IPS DF 19.7 (cell line): ENCODE measurements around the gene RPS27L.

ENCODE experiments used
- DNase-seq: peaks from one replicate; pipeline ENCODE4 v3.0.0-alpha.2; 2013; ENCODE audit warnings: low read depth, low spot score

RPS27L gene

GRCh38 chr15:63157118-63157843 lies at the start of gene RPS27L:
RPS27L (minus strand) TSS chr15:63157477; CDS start chr15:63157405, 72 bp downstream.
- peak; percentile 78 for DNase-seq

GRCh38 chr15:63206079-63206478 lies 48.8 kb upstream of the RPS27L start:
- DNase-seq: no peak

GRCh38 chr15:63203451-63204090 lies 46.3 kb upstream of the RPS27L start:
- no peak for DNase-seq

- no peak for DNase-seq
These were observed 45.6 kb upstream of the RPS27L start for GRCh38 chr15:63202861-63203260.

- DNase-seq: no peak
These were observed 43.4 kb upstream of the RPS27L start for GRCh38 chr15:63200464-63201249.

GRCh38 chr15:63198371-63199250 lies 41.3 kb upstream of the RPS27L start:
- DNase-seq: no peak

GRCh38 chr15:63197626-63198025 lies 40.3 kb upstream of the RPS27L start:
- no peak for DNase-seq

GRCh38 chr15:63196842-63197241 lies 39.6 kb upstream of the RPS27L start:
- no peak for DNase-seq

- no peak for DNase-seq
These were observed 38.3 kb upstream of the RPS27L start for GRCh38 chr15:63195569-63196015.

GRCh38 chr15:63194880-63195568 lies 37.7 kb upstream of the RPS27L start:
- no peak for DNase-seq

- DNase-seq: no peak
These were observed 37.0 kb upstream of the RPS27L start for GRCh38 chr15:63194302-63194701.

GRCh38 chr15:63192619-63193206 lies 35.4 kb upstream of the RPS27L start:
- DNase-seq: no peak

- no peak for DNase-seq
These were observed 34.8 kb upstream of the RPS27L start for GRCh38 chr15:63191895-63192618.

GRCh38 chr15:63190769-63191649 lies 33.7 kb upstream of the RPS27L start:
- DNase-seq: no peak

GRCh38 chr15:63189941-63190768 lies 32.9 kb upstream of the RPS27L start:
- no peak for DNase-seq

GRCh38 chr15:63188926-63189871 lies 31.9 kb upstream of the RPS27L start, which contains the start of gene RAB8B:
RAB8B (plus strand) TSS chr15:63189606; CDS start chr15:63189625, 19 bp downstream.
- peak; percentile 68 for DNase-seq
